Fibroblast of skin of left biceps (primary cell): ENCODE data around the gene RTEL1.

Experiments used
- DNase-seq, 2 experiments: peaks; one replicate each; pipeline ENCODE4 v3.0.0-alpha.2; 2013; ENCODE audit warnings: low read depth in 2 of 2

The RTEL1 gene

DNA sequence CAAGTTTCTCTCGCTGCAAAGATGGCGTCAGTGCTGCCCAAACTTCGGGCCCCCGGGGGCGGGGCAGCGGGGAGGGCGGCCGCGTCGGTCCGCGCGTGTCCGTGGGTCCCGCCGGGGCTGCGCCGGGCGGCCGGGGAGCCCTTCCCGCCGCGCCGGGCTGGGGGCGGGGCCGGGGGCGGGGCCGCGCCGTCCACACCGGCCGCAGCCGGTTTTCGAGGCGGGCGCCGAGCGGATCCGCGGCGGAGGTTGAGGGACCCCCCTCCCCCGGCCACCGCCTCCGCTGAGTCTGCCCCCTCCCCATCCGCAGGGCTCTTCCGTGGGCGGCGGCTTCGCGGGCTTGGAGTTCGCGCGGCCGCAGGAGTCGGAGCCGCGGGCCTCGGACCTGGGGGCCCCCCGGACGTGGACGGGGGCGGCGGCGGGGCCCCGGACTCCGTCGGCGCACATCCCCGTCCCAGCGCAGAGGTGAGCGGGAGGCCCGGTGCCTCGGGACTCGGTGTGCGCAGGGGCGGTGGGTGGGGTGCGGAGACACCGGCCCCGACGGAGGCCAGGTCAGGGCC is 82.0 kb downstream of the RTEL1 start:
- DNase-seq = peak in 1 of 2 experiments; percentile 1

DNA sequence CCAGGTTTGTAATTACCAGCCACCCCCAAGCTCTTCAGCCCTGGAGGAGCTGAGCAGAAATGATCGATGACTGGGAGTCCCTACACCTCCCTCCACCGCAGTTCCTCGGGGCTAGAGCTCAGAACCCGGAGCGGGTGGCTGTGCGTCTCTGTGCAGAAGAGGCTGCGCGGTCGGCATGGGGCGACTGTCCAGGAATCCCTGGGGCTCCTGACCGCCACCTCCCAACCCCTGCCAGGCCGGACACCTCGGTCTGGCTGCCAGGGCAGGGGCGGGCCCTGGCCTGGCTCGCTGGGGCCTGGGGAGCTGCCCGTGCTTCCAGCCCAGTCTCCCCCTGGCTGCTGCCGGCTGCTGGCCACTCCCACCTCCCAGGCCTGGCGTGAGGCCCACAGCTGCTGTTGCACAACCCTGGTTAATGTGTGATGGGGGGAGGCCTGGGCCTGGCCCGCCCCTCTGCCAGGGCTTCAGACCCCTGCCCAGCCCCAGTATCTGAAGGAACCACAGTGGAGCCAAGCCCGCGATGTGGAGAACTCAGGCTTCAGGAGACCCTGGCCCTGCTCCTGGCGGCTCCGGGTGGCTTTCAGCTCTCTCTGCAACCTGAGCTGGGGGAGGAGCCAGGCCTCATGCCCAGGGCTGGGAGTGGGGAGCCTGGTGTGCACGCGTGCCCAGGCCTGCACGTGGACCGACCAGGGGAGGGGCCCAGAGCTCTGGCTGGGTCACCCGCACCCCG is 82.7 kb downstream of the RTEL1 start:
- DNase-seq = peak; percentile 67 to 69

DNA sequence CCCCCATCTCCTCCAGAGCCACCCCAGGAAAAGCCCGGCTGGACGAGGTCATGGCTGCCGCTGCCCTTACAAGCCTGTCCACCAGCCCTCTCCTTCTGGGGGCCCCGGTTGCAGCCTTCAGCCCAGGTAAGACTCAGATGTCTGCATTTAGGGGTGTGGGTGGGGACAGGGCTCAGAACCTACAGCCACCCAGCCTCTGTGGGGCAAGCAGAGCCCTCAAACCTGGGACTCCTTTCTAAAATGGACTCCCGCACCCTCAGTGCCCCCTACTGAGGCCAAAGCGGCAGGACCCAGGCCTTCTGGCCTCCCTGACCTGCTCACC is 83.2 kb downstream of the RTEL1 start:
- DNase-seq = no peak

DNA sequence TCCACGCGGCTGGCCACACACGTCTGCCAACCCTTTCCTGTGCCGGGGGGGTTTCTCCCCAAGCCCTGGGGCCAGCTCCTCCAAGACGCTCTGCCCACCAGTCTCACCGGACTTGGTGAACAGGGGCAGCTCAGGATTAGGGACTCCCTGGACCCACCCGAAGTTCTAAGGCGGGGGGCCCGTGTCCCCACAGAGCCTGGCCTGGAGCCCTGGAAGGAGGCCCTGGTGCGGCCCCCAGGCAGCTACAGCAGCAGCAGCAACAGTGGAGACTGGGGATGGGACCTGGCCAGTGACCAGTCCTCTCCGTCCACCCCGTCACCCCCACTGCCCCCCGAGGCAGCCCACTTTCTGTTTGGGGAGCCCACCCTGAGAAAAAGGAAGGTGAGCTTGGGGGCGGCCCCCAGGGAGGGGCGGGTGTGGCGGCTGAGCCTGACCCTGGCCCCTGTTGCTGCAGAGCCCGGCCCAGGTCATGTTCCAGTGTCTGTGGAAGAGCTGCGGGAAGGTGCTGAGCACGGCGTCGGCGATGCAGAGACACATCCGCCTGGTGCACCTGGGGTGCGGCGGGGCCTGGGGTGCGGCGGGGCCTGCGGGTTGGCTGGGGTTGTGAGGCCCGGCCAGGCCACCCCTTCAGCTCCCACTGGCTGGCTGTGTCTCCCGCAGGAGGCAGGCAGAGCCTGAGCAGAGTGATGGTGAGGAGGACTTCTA is 83.7 kb downstream of the RTEL1 start:
- no peak for DNase-seq

DNA sequence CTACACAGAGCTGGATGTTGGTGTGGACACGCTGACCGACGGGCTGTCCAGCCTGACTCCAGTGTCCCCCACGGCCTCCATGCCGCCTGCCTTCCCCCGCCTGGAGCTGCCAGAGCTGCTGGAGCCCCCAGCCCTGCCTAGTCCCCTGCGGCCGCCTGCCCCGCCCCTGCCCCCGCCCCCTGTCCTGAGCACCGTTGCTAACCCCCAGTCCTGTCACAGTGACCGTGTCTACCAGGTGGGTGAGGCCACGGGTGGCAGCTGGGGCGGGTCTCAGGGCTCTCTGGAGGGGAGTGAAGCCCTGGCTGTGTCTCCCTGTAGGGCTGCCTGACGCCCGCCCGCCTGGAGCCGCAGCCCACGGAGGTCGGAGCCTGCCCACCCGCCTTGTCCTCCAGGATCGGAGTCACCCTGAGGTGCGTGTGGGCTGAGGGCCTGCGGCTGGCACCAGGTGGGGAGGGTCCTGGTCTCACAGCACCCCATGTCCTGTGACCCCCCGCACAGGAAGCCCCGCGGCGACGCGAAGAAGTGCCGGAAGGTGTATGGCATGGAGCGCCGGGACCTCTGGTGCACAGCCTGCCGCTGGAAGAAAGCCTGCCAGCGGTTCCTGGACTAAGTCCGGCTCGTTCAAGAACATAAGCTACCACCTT is 84.4 kb downstream of the RTEL1 start:
- no peak for DNase-seq

DNA sequence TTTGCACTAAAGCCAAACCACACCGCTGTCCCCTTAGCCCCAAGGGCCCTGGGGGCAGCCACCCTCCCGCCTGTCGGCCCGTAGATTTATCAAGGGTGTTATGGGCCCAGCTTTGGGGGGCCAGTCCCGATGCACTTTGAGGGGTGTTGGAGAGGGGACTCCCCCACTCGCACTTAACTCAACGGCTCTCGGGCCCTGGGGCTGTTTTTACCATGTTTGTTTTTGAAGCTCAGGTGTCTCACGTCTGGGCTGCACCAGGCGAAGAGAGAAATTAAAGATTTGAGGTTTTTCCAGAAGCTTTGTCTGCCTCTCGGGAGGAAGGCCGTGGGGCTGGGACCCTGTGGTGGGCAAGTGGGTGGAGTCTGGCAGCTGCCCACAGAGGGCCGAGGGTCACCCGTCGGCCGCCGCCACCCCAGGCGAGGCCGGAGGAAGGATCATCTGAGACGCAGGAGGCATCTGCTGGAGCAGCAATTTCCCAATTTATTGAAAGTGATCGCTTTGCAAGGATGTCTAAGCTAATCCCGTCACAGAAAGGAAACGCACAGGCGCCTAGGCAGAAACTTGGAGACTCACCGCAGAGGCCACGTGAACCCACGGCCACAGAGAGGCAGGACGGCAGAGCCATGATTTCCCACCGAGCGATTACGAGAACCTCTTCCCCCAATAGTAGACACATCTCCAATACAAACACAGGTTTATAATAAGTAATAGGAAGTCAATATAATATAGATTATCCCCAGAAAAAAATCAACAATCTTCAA is 85.3 kb downstream of the RTEL1 start:
- DNase-seq = no peak

DNA sequence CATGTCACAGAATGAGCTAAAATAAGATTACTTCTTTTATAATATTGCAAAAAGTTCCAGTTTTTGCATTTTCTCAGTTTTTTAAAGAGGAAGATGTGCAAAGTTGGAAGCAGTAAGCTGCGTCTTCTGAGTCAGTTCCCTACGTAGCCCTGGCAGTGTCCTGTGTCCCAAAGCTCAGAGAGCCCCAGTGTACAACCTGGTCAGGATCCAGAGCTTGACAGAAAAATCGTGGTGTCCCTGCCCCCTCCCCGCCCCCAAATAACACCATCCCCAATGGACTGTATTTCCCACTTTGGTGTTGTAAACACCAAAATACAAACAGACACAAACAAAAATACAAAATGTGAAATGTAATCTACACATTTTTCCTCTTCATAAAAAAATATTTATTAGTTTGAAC is 86.0 kb downstream of the RTEL1 start:
- DNase-seq = no peak

DNA sequence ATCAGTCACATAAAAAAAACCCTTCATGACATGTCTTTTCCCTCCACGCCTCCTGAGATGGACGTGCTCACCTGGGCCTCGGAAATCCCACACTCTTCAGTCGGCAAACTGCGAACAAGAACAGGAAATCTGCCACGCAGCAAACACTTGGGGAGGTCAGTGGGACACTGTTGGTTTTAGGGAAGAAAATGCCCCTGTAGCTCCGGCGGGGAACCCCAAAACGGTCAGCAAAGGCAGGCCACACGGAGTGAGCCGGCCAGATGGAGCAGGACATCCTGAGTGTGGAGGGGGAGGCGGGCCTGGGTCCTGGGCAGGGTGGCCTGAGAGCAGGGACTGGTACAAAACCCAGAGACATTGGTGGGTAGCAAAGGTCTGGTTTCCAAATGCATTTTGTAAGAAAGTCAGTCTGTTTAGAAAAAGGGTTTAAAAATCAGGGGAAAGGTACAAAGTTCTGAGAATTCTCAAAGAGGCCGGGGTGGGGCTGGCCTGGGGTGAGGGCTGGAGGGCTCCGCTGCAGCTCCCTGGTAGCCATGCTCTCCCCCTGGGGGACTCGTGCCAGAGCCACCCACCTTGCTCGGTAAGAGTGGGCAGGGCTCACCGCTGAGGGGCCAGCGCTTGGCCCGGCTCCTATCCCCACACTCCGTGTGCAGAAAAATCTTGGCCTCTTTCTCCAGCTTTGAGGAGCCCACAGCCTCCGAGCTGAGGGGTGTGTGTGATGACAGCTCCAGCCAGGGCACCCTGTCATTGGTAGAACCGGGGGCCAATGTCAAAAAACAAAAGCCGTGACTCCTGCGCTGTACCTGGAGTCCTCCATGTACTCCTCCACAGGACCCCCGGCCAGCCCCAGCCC is 86.7 kb downstream of the RTEL1 start:
- no peak for DNase-seq

DNA sequence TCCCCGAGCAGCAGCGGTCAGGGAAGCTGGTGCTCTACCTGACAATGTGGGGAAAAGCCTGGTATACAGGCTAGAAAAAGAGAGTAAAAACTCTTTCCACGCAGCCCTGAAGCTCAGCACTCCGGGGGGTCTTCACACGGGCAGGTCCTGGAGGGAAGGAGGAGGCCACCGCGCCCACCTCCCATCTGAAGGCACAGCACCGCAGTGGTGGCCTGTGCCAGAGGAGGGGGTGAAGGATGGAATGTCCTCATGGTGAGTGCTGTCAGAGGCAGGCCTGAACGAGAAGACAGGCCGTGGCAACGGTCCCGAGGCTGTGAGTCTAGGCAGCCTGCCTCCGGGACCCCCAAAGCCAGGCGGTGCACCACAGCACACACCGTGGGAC is 87.3 kb downstream of the RTEL1 start:
- DNase-seq = no peak
